ENCODE data around the gene APOD.

APOD gene

GRCh38 chr3:195551381-195551978 is 32.3 kb downstream of the APOD start:
- no peak for DNase-seq

- DNase-seq = peak; percentile 56
Observed at GRCh38 chr3:195550723-195551122, 33.0 kb downstream of the APOD start.

- peak; percentile 84 for DNase-seq
Observed at GRCh38 chr3:195549931-195550519, 33.7 kb downstream of the APOD start.

- no peak for DNase-seq
Observed at GRCh38 chr3:195548987-195549386, 34.8 kb downstream of the APOD start.

GRCh38 chr3:195548501-195548900 is 35.2 kb downstream of the APOD start:
- no peak for DNase-seq

GRCh38 chr3:195548006-195548405 is 35.7 kb downstream of the APOD start:
- DNase-seq = no peak

GRCh38 chr3:195546130-195546560 is 37.6 kb downstream of the APOD start:
- DNase-seq = peak; percentile 57

- DNase-seq = no peak
Observed at GRCh38 chr3:195544634-195545033, 39.1 kb downstream of the APOD start.

GRCh38 chr3:195544230-195544536 is 39.6 kb downstream of the APOD start:
- no peak for DNase-seq

GRCh38 chr3:195543500-195544229 is 40.1 kb downstream of the APOD start:
- DNase-seq = no peak

- DNase-seq = peak; percentile 96
Observed at GRCh38 chr3:195542698-195543499, 40.8 kb downstream of the APOD start, which contains the start of gene PPP1R2. Gene PPP1R2 (minus strand): TSS chr3:195543325. CDS start chr3:195543025, 300 bp downstream.

- no peak for DNase-seq
Observed at GRCh38 chr3:195542316-195542697, 41.4 kb downstream of the APOD start.

- no peak for DNase-seq
Observed at GRCh38 chr3:195540511-195540910, 43.2 kb downstream of the APOD start.

GRCh38 chr3:195540027-195540426 is 43.7 kb downstream of the APOD start:
- DNase-seq = no peak

- DNase-seq = no peak
Observed at GRCh38 chr3:195539479-195539878, 44.3 kb downstream of the APOD start.

GRCh38 chr3:195537995-195538394 is 45.7 kb downstream of the APOD start:
- no peak for DNase-seq

GRCh38 chr3:195535293-195535692 is 48.4 kb downstream of the APOD start:
- DNase-seq = no peak

- no peak for DNase-seq
Observed at GRCh38 chr3:195532834-195533233, 50.9 kb downstream of the APOD start.

GRCh38 chr3:195532345-195532744 is 51.4 kb downstream of the APOD start:
- DNase-seq = no peak

GRCh38 chr3:195531683-195532082 is 52.1 kb downstream of the APOD start:
- DNase-seq = no peak

- DNase-seq = no peak
Observed at GRCh38 chr3:195526492-195526891, 57.2 kb downstream of the APOD start.

GRCh38 chr3:195524171-195524896 is 59.4 kb downstream of the APOD start:
- no peak for DNase-seq
